Prostate gland (tissue), 2 donors: ENCODE data around the gene CORO2B.

ENCODE experiments used
- CTCF ChIP-seq, 4 experiments: fragments of 200-600 bp in 2 of 4; fragments of 450-650 bp in 2 of 4; sonication (generic) in 2 of 4; IDR thresholded peaks; 1 replicate in 3 of 4; 2 replicates in 1 of 4; pipeline ENCODE4 v1.5.1; 2016 to 2019; ENCODE audit warnings: antibody characterized with exemption in 4 of 4, mild to moderate bottlenecking in 2 of 4, moderate library complexity in 2 of 4
- POLR2A ChIP-seq: fragments of 450-650 bp; IDR thresholded peaks from one replicate; pipeline ENCODE4 v1.6.1; 2016; ENCODE audit warnings: antibody characterized with exemption, mild to moderate bottlenecking
- POLR2AphosphoS5 ChIP-seq: sonication (generic); formaldehyde crosslinking; IDR thresholded peaks from one replicate; pipeline ENCODE4 v1.6.1; 2017; ENCODE audit warnings: antibody characterized with exemption

DNA sequence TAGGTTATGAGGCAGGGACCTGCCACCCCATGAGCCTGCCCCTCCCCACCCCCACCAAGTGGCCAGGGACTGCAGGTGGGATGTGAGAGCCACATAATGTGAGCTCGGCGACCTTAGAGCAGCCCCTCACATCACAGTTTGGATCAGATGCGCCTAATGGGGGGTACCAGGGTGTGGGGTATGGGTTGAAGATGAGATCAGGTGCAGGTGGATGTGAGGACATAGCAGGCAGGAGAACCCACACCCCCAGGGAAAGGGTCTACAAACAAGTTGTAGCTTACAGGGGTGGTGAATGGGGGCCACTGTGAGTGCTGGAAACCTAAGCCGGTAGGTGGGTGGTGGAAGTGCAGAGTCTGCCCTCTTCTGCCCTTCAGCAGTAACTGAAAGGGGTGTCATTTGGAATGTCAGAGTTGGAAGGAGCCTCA, 94.0 kb downstream of the CORO2B start:
- TF ChIP-seq CTCF (IDR thresholded peaks at IDR 0.05) (no peak), POLR2AphosphoS5 (no peak), POLR2A (no peak)
